Thoracic aorta (tissue), 2 donors: ENCODE measurements around the gene ATP5PD. TPM values are rescaled to one million over a fixed set of nuclear protein-coding genes. Genes with fewer than 3 reads are reported as not detected.

Source experiments
- ATAC-seq: fragments of 150-250 bp; one replicate; pipeline ENCODE4 v1.8.0; 2017; ENCODE audit warnings: low read depth; ENCODE audit not compliant: insufficient number of reproducible peaks, low FRiP score
- DNase-seq: peaks from one replicate; pipeline ENCODE4 v3.0.0-alpha.2; 2020; ENCODE audit warnings: low spot score
- H3K27ac ChIP-seq, 2 donors: fragments of 200-600 bp; sonication (generic); 1 replicate in 1 of 2; 2 replicates in 1 of 2; pipeline ENCODE4 v1.5.1; 2016; ENCODE audit warnings: mild to moderate bottlenecking in 2 of 2, moderate library complexity in 2 of 2
- H3K27me3 ChIP-seq: fragments of 200-600 bp; sonication (generic); replicated peaks from 2 replicates; pipeline ENCODE4 v1.6.0; 2016; ENCODE audit warnings: mild to moderate bottlenecking; ENCODE audit not compliant: insufficient read depth
- H3K36me3 ChIP-seq: fragments of 200-600 bp; sonication (generic); one replicate; pipeline ENCODE4 v1.5.1; 2016
- H3K4me1 ChIP-seq, 2 donors: fragments of 200-600 bp; sonication (generic); 1 replicate in 1 of 2; 2 replicates in 1 of 2; pipeline versions ENCODE4 v1.5.1 to v1.6.0; 2016; ENCODE audit warnings: low read depth in 2 of 2, mild to moderate bottlenecking in 1 of 2; ENCODE audit not compliant: control insufficient read depth in 1 of 2
- H3K4me3 ChIP-seq: fragments of 200-600 bp; sonication (generic); 2 replicates; pipeline ENCODE4 v1.5.1; 2016; ENCODE audit warnings: mild to moderate bottlenecking
- H3K9me3 ChIP-seq: fragments of 200-600 bp; sonication (generic); 2 replicates; pipeline ENCODE4 v1.5.1; 2016
- total RNA-seq, 2 donors: library from RNA; depleted of rRNA; stranded (reverse); fragments of >200 nt; gene quantifications; one replicate each; pipeline versions ENCODE4 v1.1.0 to v1.2.3, GENCODE V29; 2016
- TF ChIP-seq, protein P1 (sequence below): fragments of 200-600 bp; sonication (generic); IDR thresholded peaks from one replicate; pipeline ENCODE4 v1.5.1; 2019; ENCODE audit warnings: antibody characterized with exemption

The ATP5PD gene
- total RNA-seq, 2 donors from 2014 or later: 109 to 189 TPM

DNA sequence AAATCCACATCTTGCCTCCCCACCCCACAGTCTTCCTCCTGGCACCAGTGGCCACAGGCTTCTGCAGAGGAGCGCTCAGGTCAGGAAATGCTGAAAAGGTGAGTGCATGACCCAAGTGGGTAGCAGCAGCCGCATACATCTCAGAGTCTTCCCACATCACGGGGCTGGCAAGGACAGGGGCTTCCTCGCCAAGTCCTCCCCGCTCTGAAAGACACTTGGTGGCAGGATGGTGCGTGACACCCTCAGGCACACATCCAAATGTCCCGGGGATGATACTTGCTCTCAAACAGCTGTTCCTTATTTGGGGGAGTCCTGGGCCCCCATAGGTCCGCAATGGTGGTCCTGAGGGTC is 32.2 kb upstream of the ATP5PD start:
- H3K9me3 ChIP-seq: no peaks in the 10 kb centered on the region
- TF ChIP-seq, protein P1, sequence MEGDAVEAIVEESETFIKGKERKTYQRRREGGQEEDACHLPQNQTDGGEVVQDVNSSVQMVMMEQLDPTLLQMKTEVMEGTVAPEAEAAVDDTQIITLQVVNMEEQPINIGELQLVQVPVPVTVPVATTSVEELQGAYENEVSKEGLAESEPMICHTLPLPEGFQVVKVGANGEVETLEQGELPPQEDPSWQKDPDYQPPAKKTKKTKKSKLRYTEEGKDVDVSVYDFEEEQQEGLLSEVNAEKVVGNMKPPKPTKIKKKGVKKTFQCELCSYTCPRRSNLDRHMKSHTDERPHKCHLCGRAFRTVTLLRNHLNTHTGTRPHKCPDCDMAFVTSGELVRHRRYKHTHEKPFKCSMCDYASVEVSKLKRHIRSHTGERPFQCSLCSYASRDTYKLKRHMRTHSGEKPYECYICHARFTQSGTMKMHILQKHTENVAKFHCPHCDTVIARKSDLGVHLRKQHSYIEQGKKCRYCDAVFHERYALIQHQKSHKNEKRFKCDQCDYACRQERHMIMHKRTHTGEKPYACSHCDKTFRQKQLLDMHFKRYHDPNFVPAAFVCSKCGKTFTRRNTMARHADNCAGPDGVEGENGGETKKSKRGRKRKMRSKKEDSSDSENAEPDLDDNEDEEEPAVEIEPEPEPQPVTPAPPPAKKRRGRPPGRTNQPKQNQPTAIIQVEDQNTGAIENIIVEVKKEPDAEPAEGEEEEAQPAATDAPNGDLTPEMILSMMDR: no peak
- no peaks in the 10 kb centered on the region for H3K27me3 ChIP-seq
- peak overlapping the region; percentile 82 to 84 for H3K27ac ChIP-seq
- no peak for ATAC-seq
- peaks cover 18 to 28% of the 10 kb centered on the region in 2 donors for H3K4me1 ChIP-seq
- DNase-seq: no peak
- no peaks in the 10 kb centered on the region for H3K36me3 ChIP-seq
- no peak overlapping the region for H3K4me3 ChIP-seq

DNA sequence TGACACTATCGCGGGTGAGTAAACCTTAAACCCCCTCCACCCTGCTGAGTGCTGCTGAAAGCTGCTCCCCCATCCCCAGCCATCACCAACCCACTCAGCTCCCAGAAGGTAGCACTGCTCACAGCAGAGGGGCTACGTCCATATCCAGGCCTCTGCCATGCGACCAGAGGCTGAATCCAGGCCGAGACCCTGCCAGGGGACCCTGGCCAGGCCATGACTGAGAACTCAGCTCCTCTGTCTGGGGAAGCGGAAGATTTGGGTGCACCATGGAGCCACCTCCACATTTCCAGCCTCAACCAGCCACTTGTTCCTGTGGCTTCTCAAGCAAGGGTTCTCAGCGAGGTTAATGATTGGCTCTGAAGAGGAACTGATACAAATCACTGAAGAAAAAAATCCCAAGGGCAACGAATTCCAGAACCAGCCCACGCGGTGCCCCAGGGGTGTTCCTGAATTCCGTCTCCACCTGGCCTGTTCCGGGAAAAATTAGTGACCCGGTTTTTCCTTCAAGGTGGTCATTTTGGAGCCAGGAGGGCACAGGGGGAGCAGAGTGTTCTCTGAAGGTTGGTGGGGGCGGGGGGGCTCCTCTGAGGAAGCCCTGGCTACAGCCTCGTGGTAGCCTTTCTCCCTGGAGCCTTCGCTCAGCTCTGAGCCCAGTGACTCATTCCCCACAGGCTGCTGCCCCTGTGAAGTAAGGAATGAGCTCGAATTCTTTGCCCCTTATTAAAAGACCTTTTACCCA is 31.7 kb upstream of the ATP5PD start:
- TF ChIP-seq, protein P1: no peak
- DNase-seq (no peak), ATAC-seq (no peak)
- H3K27ac ChIP-seq: peak overlapping the region; percentile 82 to 84
- peak overlapping the region; percentile 14 for H3K4me3 ChIP-seq
- no peaks in the 10 kb centered on the region for H3K36me3 ChIP-seq
- no peaks in the 10 kb centered on the region for H3K9me3 ChIP-seq
- no peaks in the 10 kb centered on the region for H3K27me3 ChIP-seq
- peaks cover 18 to 28% of the 10 kb centered on the region in 2 donors for H3K4me1 ChIP-seq

DNA sequence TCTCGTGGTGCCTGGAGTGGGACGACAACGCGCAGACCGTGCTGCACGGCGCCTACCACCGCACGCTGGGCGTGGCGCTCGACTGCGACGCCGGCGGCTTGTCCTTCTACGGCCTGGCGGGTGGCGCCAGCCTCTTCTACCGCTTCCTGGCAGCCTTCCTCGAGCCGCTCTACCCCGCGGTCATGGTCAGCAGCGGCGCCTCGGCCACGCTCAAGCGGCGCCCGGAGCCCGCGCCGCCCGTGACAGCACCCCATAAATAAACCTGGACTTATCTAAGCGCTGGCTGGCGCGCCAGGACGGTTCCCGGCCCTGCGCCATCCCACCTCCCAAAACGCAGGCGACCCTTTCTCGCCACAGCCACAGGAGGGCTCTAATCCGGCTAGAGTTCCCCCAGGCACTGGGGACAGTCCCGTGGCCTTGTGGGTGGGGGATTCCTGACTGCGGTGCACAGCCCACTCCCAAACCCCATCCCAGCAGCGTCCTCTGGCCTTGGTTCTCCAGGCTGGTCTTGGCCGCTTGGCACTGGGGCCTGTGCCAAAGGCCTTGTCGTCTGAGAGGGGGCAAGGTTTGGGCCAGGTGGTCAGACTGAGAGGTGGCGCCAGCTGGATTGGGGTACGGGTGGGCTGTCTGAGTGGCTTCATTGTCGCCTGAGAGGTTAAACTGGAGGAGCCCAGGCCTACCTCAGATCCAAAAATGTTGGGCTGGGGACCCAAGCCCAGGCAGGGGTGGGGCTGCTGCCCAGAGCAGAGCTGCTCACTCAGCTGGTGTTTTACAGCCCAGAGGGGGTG is 30.9 kb upstream of the ATP5PD start:
- no peak for DNase-seq
- peaks cover 18 to 28% of the 10 kb centered on the region in 2 donors for H3K4me1 ChIP-seq
- H3K27ac ChIP-seq: peak overlapping the region; percentile 82 to 84
- no peaks in the 10 kb centered on the region for H3K36me3 ChIP-seq
- peak; percentile 55 for ATAC-seq
- no peaks in the 10 kb centered on the region for H3K27me3 ChIP-seq
- TF ChIP-seq, protein P1: peak; percentile 22
- H3K9me3 ChIP-seq: no peaks in the 10 kb centered on the region
- H3K4me3 ChIP-seq: peak overlapping the region; percentile 71

- TF ChIP-seq, protein P1: no peak
- Histone ChIP-seq H3K4me3 (peak overlapping the region; percentile 71), H3K9me3 (no peaks in the 10 kb centered on the region), H3K4me1 (peaks cover 18 to 28% of the 10 kb centered on the region in 2 donors), H3K27ac (peak overlapping the region; percentile 82 to 84), H3K36me3 (no peaks in the 10 kb centered on the region), H3K27me3 (no peaks in the 10 kb centered on the region)
- DNase-seq: no peak
- ATAC-seq: no peak
These were observed 30.3 kb upstream of the ATP5PD start for GRCh38 chr17:75077072-75077495.

DNA sequence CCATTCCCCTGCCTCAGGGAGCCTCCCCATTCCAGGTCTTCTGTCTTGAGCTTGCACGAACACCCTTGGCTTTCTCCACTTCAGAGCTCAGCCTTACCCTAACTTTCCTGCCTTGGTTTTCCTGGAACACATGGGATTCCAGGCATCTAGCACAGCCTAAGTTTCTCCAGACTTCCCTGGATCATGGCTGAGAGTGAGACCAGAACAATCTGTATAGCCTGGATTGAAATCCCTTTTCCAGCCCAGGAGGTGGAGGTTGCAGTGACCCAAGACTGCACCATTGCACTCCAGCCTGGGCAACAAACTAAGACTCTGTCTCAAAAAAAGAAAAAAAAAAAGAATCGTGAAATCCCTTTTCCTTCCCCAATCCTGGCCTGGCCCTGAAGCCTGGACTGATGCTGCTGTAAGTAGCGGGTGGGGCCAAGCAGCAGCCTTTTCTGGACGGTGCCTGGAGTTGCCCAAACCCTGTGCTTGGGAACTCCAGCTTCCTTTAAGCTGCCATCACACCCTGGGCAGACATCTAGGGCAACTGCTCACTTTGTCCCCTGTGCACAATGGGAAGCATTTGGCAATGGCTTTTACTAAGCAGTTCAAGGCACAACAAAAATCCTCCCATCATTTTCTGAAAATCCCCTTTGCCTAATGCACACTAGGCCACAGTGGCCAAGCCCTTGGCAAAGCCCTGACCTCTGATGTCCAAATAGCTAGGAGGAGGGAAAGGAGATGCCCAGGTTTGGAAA is 29.0 kb upstream of the ATP5PD start:
- DNase-seq: no peak
- Histone ChIP-seq H3K4me1 (peaks cover 18 to 28% of the 10 kb centered on the region in 2 donors), H3K36me3 (no peaks in the 10 kb centered on the region), H3K27me3 (no peaks in the 10 kb centered on the region), H3K27ac (no peak overlapping the region), H3K4me3 (no peak overlapping the region), H3K9me3 (no peaks in the 10 kb centered on the region)
- no peak for ATAC-seq
- TF ChIP-seq, protein P1: no peak
